Measurements from ENCODE around the gene NOL6. TPM values are rescaled to one million over a fixed set of nuclear protein-coding genes. Genes with fewer than 3 reads are reported as not detected.

NOL6 gene
- total RNA-seq, 1 experiment from 2014 or later: 75.1 TPM

- Histone ChIP-seq H3K9me3 (ENCODE audit: control insufficient read depth, insufficient read depth, low read depth, low read length) (no peaks in the 10 kb centered on the region), H3K27me3 (ENCODE audit: control insufficient read depth, insufficient read depth, low read length) (no peaks in the 10 kb centered on the region), H3K4me1 (ENCODE audit: control insufficient read depth, insufficient read depth, low read length) (no peaks in the 10 kb centered on the region), H3K36me3 (ENCODE audit: control insufficient read depth, insufficient read depth, low read length) (no peaks in the 10 kb centered on the region), H3K27ac (ENCODE audit: low read length) (no peak overlapping the region), H3K4me3 (ENCODE audit: low read depth in 2 of 2, low read length in 2 of 2) (no peak overlapping the region)
- TF ChIP-seq POLR2AphosphoS5 (IDR thresholded peaks at IDR 0.05; ENCODE audit: low read depth, low read length): no peak
- TF ChIP-seq CTCF (IDR thresholded peaks at IDR 0.05): no peak
- TF ChIP-seq SIN3A (IDR thresholded peaks at IDR 0.05; ENCODE audit: borderline replicate concordance, insufficient read depth, low read depth, low read length): no peak
- no peak for TF ChIP-seq REST (IDR thresholded peaks at IDR 0.05; ENCODE audit: insufficient read depth in 1 of 2, low read depth in 2 of 2, low read length in 1 of 2)
- no peak for TF ChIP-seq TCF7L2 (IDR thresholded peaks at IDR 0.05; ENCODE audit: low read depth, low read length)
- DNase-seq (ENCODE audit: low read depth, low spot score) (no peak), ATAC-seq (no peak)
- ChIA-PET POLR2A (no interaction called here), CTCF (no interaction called here)
- in situ Hi-C loops (cut with HindIII; ENCODE audit: low pct_unique_long_range_greater_than_20kb, low sequenced_read_pairs): no loop called here
- BruUV-seq (replicated peaks): no TSS peak
- intact Hi-C loops (cut with micrococcal nuclease; ENCODE audit: unreplicated experiment): no loop called here
Measured at GRCh38 chr9:33480976-33481375, 7.3 kb upstream of the NOL6 start.

- no peaks in the 10 kb centered on the region for H3K36me3 ChIP-seq (ENCODE audit: control insufficient read depth, insufficient read depth, low read length)
- H3K27ac ChIP-seq (ENCODE audit: low read length): no peak overlapping the region
- H3K27me3 ChIP-seq (ENCODE audit: control insufficient read depth, insufficient read depth, low read length): no peaks in the 10 kb centered on the region
- no TSS peak for BruUV-seq (replicated peaks)
- TF ChIP-seq TCF7L2 (IDR thresholded peaks at IDR 0.05; ENCODE audit: low read depth, low read length): no peak
- TF ChIP-seq SIN3A (IDR thresholded peaks at IDR 0.05; ENCODE audit: borderline replicate concordance, insufficient read depth, low read depth, low read length): no peak
- TF ChIP-seq REST (IDR thresholded peaks at IDR 0.05; ENCODE audit: insufficient read depth in 1 of 2, low read depth in 2 of 2, low read length in 1 of 2): no peak
- no peak for TF ChIP-seq CTCF (IDR thresholded peaks at IDR 0.05)
- no peak for TF ChIP-seq POLR2AphosphoS5 (IDR thresholded peaks at IDR 0.05; ENCODE audit: low read depth, low read length)
- intact Hi-C loops (cut with micrococcal nuclease; ENCODE audit: unreplicated experiment) (no loop called here), in situ Hi-C loops (cut with HindIII; ENCODE audit: low pct_unique_long_range_greater_than_20kb, low sequenced_read_pairs) (no loop called here)
- no peaks in the 10 kb centered on the region for H3K4me1 ChIP-seq (ENCODE audit: control insufficient read depth, insufficient read depth, low read length)
- H3K4me3 ChIP-seq (ENCODE audit: low read depth in 2 of 2, low read length in 2 of 2): no peak overlapping the region
- DNase-seq (ENCODE audit: low read depth, low spot score): no peak
- no peaks in the 10 kb centered on the region for H3K9me3 ChIP-seq (ENCODE audit: control insufficient read depth, insufficient read depth, low read depth, low read length)
- POLR2A ChIA-PET: interaction anchor here (0.6 kb wide), 1 partner anchor 417 kb away, joined by 3 read pairs; no protein-coding TSS in a partner anchor
- ATAC-seq: peak; percentile 43; the same call in 1 of the 2 replicates
- CTCF ChIA-PET: no interaction called here
Measured at GRCh38 chr9:33480106-33480505, 6.4 kb upstream of the NOL6 start.

Data from Panc1 (cell line).